Loucy (cell line): ENCODE measurements around the gene NPAS1.
A peak's percentile ranks its signal among the peaks of the same experiment; 100 is the strongest.

Source experiments
- CTCF ChIP-seq: fragments of 200-600 bp; sonication (generic); conservative IDR thresholded peaks from 2 replicates; pipeline ENCODE4 v1.5.1; 2014; ENCODE audit warnings: mild to moderate bottlenecking, antibody characterized with exemption, low read length
- EZH2phosphoT487 ChIP-seq: fragments of 200-600 bp; IDR thresholded peaks from 2 replicates; pipeline ENCODE4 v1.6.1; 2018; ENCODE audit warnings: antibody characterized with exemption, mild to moderate bottlenecking, moderate library complexity, borderline replicate concordance

GRCh38 chr19:47036097-47036651, 16.5 kb downstream of the NPAS1 start:
- TF ChIP-seq CTCF (peak; percentile 6; the same call in 1 of the 2 replicates), EZH2phosphoT487 (no peak)
